ENCODE data around the gene OR52J3.

OR52J3 gene

GRCh38 chr11:5092821-5093585 lies 46.7 kb downstream of the OR52J3 start:
- no peak for DNase-seq (ENCODE audit: low read depth in 2 of 3, low spot score in 2 of 3)

GRCh38 chr11:5096011-5096410 lies 49.7 kb downstream of the OR52J3 start:
- DNase-seq (ENCODE audit: low read depth in 2 of 3, low spot score in 2 of 3), result no peak
